NCI-H748 treated with DMSO at 0.1 percent for 48 hours (cell line): ENCODE measurements around the gene SARM1.

Experiments
- DNase-seq: peaks from one replicate; lab custom pipeline; 2025; lab: John Stamatoyannopoulos, UW

SARM1 gene

DNA sequence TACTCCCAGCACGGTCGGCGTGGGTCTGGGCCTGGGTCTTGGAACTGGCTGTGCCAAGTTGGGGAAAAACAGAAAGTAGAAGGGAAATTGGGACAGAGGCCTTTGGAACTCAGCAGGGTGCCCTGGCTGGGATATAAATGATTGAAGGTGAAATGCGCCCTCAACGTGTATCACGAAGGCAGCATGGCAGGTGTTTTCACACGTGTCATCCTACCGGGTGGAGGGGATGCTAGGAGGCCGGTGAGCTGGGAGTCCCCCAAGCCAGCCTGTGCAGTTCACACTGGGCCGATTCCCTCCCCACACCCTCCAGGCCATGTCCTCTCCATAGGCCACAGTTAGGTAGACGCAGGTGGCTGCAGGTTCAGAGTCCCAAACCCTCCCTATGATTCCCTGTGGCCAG, 30.0 kb upstream of the SARM1 start:
- no peak for DNase-seq

DNA sequence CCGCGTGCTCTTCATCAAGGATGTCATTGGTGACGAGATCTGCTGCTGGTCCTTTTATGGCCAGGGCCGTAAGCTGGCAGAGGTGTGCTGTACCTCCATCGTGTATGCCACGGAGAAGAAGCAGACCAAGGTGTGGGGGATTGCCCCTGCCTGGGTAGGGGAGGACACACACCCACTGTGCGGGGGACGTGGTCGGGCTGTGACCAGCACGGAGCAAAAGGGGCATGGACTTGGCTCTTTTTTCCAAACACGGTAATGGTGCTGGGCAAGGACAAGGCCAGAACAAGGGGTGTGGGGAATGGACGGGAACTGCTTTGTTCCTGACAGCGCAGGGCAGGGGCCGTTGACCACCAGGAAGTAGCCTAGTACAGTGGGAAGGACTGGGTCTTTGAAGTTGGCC, 29.2 kb upstream of the SARM1 start:
- no peak for DNase-seq

DNA sequence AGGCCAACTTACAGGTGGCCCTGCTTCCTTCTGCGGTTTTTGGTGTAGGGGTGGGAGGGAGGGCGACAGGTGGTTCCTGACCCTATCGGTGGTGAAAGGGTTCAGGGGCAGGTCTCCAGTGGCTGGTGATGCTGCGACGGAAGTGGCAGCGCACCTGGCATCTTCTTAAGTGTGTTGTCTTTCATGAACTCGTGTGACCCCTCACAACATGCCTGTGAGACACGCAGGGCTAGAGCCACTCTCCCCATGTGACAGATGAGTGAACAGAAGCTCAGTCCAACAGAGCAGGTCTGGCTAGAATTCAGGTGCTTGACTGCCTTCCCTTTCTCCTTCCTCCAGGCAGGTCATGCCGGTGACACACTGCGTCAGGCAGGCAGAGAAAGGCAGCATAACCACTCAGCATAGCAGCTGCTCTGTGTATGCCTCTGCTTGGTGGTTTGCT, 28.0 kb upstream of the SARM1 start:
- DNase-seq: no peak

DNA sequence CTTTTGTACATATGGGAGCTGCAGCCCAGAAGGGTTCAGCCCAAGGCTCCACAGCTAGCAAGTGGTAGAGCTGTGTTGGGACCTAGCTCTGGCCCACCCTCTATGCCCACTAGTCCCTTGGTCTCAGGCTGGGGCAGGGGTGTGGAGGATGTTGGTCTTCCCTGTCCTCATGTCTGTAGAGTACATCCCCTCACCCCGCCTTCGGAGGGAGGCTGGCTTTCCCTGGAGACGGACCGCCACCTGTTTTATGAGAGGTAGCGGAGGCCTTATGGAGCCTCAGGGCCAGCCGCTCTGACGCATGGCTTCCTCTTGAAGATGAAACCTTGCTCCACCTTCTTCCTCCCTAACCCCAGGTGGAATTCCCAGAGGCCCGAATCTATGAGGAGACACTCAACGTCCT, 27.5 kb upstream of the SARM1 start:
- DNase-seq: no peak

DNA sequence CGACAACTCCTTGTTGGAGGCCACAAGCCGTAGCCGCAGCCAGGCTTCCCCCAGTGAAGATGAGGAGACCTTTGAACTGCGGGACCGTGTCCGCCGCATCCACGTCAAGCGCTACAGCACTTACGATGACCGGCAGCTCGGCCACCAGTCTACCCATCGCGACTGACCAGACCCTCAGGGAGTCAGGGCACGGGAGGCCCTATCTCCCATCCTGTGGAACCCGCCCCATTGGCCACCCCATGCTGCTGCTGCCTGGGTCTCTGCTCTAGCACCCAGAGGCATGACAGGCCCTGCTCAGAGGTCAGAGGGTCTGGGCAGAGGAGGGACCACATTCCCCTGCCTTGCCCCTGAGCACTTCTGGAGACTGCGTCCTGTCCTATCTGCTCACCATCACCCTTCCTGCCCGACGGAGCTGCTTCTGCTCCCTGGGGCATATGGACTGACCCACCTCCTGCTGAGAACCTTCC, 27.0 kb upstream of the SARM1 start:
- DNase-seq: no peak

DNA sequence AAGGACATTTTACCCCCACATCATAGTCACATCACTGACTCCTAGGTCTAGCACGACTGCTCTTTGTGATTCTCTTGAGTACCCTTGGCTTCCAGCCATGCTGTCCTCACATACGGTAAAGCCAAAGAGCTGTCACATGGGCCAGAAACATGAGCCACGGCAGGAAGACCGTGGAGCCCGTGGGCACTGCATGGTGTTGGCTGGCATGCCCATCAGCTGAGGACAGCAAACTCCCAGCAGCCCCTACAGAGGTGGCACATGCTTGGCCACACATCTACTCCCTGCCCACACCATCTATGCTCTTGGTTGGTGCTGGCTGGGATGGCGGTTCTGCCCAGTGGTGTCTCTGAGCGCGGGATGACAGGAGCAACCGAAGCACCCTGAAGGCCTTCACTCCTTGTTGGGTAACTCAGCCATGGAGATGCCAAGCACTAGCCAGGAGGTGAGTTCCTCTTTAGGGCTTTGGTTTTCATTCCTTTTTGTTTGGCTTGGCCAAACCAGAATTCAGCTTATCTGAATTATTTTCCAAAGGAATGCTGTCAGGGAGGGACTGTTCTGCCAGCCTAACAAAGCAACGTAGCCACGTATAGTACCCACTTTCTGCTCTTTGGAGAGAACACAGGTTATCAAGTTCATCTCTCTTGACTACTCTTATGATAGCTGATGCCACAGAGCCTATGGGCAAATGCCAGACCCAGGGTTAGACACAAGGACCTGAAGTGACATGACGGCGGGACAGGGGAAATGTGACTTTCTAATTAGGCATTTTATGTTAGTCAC, 25.9 kb upstream of the SARM1 start:
- no peak for DNase-seq

DNA sequence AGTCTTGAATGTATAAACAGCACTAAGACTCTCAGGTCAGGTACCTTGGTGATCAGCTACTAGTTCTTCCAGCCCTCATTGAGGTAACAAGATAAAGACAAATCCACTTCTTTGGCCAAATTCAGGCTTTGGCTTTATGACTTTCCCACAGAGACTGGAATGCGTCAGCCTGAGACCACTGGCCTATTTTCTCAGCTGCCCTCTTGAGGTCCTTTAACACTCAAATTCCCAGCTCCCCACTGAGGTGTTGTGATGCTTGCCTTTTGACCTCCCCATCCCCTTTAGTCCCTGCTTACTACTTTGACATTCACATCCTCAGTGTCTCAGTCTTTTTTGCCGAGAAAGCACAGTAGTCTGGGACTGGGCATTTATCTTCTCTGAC, 25.3 kb upstream of the SARM1 start:
- no peak for DNase-seq

DNA sequence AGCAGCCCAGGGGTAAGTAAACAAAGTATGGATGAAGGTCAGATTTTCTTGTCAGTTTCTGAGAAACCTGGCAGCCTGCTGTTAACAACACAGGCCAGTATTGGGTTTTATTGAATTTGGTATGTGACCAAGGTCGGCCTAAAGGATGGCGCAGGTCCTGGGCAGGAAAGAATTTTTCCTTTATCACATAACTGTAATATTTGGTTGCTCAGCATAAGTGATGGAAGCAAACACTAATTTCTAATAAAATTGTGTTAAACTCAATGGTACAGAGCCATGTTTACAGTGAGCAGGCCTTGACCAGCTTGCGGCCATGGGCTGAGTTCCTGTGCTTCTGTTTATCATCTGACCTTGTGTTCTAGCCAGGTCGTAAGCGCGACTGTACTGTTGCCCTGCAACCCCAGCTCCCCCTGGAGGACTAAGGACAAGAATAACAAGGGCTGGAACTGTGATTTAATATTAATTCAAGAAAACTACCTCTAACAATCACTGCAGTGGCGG, 24.7 kb upstream of the SARM1 start:
- DNase-seq: no peak

DNA sequence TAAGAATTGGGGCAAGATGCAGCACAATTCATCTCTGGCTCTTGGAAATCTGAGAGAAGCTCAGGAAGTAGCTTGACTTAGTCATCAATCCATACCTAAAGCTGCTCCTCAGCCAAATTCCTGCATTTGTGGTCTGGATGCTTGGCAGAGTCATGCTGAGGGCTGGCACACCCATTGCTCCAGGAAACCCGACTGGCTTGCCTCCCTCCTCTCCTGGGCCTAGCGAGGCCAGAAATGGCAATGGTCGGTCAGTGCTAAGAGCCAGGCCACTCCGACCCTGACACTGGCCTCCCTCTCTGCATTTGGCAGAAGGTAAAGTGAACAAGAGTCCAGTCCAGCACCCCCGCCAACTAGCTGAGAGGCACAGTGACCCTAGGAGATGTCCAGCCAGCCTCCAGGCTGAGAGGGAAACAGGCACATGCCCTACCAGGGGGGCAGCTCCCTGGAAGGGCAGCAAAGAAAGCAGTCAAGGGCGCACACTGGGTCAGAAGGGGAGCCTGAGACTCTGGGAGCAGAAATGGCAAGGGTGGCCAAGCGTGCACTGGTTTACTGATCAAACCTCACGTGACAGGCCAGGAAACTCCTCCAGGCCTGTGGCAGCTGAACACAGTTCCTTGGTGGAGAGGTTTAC, 24.1 kb upstream of the SARM1 start:
- no peak for DNase-seq

DNA sequence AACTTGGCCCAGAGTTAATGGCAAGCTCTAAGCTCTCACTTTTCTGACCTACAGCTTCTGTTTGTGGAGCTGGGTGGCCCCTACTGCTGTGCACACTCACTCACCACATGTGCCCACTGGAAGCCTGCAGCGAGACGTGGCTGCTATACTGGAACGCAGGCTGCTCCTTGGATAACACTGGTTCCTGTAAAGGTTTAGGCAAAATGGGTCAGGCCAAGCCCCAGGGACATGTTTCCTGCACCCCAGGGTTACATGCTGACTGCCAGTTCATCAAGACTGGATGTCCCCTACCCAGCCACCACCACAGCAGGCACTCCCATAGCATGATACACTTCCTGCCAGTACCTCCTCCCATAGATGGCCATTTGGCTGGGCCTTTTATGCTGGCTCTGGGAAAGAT, 22.5 kb upstream of the SARM1 start:
- DNase-seq: no peak

DNA sequence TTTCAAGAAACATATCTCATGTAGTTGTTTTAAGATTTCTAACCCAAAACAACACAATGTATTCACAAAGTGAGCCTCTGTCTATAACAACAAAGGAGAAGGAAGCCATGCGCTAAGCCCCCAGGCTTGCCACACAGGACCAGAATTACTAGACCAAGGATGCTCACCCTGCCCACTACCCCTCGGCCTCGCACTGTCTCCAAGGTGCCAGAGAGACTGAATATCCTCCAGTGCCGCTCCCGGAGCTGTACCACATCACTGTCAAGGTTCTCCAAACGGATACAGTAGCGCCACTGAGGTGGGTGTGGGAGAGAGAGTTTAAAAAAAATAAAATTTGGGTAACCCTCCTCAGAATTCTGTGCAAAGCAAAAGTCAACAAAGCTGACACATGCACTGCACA, 21.2 kb upstream of the SARM1 start:
- DNase-seq: no peak

DNA sequence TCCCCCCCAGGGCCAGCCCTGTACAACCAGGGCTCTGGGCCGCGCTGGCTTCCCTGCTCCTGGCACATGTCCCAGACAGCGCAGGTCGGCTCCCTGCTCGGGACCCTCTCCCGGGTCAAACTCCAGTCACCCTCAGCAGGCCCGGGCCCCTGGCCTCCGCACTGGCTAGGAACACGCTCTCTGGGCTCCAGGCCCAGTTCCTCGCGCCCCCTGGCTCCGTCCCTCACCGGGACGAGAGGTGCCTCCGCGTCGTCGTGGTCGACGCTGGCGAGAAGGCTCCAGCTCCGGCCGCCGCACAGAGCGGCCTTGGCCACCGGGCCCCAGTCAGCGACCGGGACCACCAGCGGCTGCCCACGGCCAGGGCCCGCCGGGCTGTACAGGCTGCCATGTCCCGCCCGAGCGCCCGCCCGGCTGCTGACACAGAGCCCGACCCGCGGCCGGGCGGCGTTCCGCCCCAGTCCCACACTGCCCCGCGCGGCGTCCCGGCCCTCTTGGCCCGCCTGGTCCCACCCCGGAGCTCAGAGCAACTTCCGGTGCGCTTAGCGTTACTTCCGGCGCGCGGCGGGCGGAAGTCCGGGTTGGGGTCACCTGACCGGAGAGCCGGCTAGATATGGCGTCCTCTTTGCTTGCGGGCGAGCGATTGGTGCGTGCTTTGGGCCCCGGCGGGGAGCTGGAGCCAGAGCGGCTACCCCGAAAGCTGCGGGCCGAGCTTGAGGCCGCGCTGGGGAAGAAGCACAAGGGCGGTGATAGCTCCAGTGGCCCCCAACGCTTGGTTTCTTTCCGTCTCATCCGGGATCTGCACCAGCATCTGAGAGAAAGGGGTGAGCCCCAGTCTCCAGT, 14.2 kb upstream of the SARM1 start, which contains the start of gene POLDIP2:
POLDIP2 (minus strand) TSS at position 467 of the 840 bp plus-strand sequence; CDS start at position 388, 79 bp downstream.
- peak; percentile 84 for DNase-seq

DNA sequence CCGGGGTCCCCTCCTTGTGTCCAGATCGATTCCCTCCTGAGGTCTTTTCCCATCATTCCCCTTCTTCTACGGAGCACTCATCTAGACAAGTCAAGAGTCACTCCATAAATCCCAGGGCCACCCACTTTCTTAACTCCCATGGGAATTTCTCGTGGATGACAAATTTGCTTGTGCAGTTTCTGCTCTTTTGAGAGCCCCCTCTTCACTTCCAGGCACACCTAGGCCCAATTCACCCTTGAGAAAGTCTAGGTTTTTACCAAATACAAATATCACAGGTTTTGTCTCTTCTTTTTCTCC, 13.6 kb upstream of the SARM1 start:
- no peak for DNase-seq

DNA sequence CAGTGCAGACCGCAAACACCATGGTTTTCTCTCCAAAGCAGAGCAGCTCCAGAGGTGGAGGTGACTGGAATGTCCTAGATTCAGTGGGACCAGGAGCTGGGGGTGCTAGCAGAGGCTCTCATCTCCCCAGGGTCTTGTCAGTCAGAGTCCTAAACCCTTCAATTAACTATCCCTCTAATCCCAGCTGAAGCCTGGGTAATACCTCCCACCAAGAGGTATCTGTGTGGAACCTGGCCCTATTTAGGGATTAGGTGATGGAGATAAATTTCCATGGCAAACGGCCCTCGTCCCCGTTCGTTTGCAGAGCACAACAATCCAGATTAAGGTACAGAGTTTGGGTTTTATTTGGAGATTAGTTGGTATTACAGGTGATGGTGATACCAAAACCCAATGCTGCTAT, 8.3 kb upstream of the SARM1 start:
- no peak for DNase-seq

DNA sequence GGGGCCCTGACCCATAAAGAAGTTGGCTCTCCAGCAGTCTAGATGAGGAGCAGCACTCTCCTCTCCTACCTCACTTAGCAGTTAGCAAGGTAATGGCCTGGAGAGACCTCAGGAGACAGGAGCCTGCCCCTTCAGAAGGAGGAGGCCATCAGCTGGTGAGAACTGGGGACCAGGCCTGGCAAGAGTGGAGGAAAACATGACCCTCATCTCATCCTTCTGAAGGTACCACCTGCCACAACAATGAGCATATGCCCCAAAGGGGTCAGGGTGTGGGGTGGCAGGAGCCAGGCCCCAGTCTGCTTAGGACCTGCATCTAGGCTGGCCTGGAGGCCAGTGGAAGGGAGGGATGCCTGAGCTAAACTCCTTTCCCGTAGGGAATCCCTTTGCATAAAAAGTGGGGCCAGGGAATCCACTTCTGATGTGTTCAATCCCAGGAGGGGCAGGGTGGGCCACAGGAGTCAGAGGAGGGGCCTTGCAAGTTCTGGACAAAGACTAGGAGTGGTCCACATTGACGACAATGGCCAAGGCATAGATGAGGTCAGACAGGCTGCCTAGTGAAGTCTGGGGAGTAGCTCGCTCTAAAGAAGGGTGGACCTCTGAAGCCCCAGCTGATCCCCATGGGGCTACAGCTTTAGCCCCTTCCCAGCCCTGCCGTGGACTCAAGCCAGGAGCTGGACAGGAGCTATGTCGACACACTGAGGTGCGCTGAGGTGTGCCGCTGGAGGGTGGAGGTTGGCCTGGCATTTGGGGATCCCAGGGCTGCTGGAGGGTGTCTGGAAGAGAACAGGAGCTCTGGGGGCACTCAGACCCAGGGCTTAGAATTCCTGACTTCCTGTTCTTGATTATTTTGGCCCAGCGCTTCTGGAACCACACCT, 7.5 kb upstream of the SARM1 start:
- no peak for DNase-seq

DNA sequence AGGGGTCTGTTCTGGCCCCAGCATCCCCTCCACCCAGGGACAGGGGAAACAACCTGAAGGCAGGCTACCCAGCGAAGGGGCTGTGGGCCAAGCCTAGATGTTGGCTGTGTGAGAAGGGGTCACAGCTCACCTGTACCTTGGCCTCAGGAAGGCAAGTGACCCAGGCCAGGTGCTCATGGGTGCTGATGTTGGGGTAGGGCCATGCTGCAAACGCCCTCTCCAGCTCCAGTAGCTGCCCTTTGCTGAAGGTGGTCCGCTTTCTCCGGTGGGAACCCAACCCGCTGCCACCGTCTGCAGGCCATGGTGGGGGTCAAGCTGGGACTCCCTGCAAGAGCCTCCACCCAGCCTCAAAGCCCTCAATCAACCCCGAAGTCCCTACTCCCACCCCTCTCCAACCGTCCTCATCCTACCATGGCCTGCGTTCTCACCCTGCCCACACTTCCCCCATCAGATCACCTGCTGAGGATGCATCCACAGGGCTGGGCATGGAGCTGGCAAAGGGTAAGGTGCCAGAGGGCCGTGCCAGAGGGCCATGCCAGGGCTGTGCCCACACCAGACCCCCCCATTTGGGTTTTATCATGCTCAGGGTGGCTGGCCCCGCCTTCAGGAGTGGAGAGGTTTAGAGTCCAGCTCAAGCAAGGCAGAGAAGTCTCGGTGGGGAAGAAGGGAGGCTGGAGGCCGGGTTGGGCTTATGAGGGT, 6.7 kb upstream of the SARM1 start, which contains the start of gene SEBOX:
SEBOX (minus strand) TSS at position 535 of the 699 bp plus-strand sequence; CDS start at position 487, 48 bp downstream.
- DNase-seq: no peak

DNA sequence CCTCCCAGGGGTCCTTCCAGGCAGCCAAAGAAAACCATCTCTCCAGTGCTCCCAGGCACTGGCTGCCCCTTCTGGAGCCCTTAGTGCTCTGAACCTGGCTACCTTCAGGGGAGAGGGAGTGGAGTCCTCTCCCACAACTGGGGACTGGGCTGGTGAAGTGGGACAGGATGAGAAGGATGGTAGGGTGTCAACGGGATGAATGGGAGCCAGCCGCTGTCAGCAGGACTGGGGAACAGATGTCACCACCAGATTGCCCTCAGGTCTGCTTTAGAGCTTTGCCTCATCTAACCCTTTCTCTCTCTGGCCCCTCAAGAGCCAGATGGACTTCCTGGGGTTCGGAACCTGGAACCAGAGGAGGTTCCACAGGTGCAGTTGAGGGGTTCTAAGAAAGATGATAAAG, 6.0 kb upstream of the SARM1 start:
- DNase-seq: no peak

DNA sequence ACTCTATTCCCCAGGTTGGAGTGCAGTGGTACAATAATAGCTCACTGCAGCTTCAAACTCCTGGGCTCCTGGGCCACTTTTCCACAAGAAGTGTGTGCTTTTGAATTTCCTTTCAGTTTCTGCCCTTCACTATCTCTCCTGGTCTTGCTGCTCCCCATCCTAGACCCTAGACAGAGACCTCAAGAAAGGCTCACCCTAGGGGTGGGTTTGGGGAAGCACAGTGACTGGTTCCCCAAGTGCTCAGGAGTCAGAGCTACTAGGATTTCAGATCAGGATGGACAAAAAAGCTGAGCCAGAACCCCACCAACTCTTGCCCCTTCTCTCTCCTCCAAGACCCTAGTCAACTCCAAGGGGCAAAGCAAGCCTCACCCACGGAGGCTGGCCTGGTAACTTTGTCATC, 4.9 kb upstream of the SARM1 start:
- DNase-seq: no peak

DNA sequence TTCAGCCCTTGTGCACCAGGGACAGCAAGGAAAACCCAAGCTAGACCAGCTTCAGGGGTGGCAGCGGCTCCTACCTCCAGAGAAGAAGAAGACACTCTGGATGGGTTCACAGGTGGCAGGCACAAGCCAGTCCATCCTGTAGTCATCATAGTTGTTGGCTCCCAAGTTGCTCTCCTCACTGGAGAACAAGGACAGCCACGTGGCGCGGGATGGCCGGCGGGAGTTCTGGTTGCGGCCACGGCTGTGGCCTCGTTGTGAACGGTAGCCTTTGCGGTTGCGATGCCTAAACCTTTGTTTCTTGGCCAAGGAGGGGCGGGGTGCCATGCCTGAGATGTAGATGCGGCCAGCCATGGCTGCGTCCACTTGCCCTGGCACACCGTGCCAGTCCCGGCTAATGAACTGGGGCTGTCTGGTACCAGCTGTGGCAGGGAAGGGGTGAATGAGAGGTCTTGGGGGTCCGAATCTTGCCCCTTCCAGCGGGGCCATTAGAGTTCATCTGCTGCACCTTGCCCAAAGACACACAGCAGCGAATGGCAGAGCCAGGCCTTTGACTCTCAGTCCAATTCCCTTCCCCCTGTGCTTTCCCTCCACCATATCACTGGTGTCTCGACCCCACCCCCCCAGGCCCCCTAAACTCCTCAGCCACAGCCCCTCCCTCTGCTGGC, 3.7 kb upstream of the SARM1 start:
- no peak for DNase-seq

DNA sequence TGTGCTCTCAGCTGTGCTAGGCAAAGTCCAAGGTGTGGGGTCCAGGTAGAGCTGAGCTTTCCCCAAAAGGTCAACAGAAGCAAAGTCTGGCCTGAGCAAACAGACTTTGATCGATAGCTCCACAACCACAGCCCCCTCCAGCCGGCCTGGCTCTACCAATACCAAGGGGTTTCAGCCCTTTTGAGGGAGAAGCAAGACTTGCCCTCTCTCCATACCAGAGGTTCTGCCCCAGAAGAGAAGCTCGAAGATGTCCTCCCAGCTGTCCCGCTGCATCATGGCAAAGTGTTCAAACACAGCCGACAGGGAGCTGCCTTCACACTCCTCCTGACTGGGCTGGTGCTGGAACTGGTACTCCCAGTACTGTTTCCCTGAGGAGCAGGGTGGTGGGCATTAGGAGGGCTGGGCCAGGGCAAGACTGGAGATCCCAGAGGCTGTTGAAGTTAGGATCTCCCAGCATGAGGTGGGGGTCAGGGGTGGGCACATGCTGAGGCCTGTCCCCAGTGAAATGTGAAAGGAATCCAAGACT, 3.1 kb upstream of the SARM1 start:
- no peak for DNase-seq
